Activated B cell treated with CpG ODN at 0.5 μM for 24 hours (primary cell): ENCODE measurements around the gene PTGDR2. TPM values are rescaled to one million over a fixed set of nuclear protein-coding genes. Genes with fewer than 3 reads are reported as not detected.

Experiments used
- ATAC-seq: fragments of 200-7000 bp; cut with Tn5 transposase; one replicate; pipeline ENCODE4 v1.10.0; 2021; ENCODE audit warnings: low read depth, mild to moderate bottlenecking, moderate library complexity
- CTCF ChIA-PET: fragments of 350-600 bp; sonication (Branson Sonifier 250); formaldehyde crosslinking; loops from one replicate; lab custom pipeline; 2021; ENCODE audit warnings: antibody characterized with exemption; lab: Charles Lee
- POLR2A ChIA-PET: fragments of 350-600 bp; sonication (Branson Sonifier 250); formaldehyde crosslinking; loops from one replicate; lab custom pipeline; 2021; ENCODE audit warnings: antibody characterized with exemption; lab: Charles Lee
- DNase-seq: peaks from one replicate; pipeline ENCODE4 v3.0.0; 2022
- H3K27ac Mint-ChIP-seq: one replicate; pipeline ENCODE4 v1.8.0; 2020; ENCODE audit warnings: mixed read lengths
- H3K27me3 Mint-ChIP-seq: one replicate; pipeline ENCODE4 v1.8.0; 2021; ENCODE audit warnings: mixed read lengths
- H3K36me3 Mint-ChIP-seq: one replicate; pipeline ENCODE4 v1.8.0; 2021; ENCODE audit warnings: low read depth, mixed read lengths
- H3K4me1 Mint-ChIP-seq: one replicate; pipeline ENCODE4 v1.8.0; 2021; ENCODE audit warnings: mixed read lengths
- H3K4me3 Mint-ChIP-seq: one replicate; pipeline ENCODE4 v1.8.0; 2020; ENCODE audit warnings: mild to moderate bottlenecking, mixed read lengths
- H3K9me3 Mint-ChIP-seq: one replicate; pipeline ENCODE4 v1.8.0; 2020; ENCODE audit warnings: mixed read lengths
- CTCF ChIP-seq: fragments of 200-600 bp; IDR thresholded peaks from one replicate; pipeline ENCODE4 v1.8.0; 2022; ENCODE audit warnings: antibody characterized with exemption, mild to moderate bottlenecking
- intact Hi-C: fragments of 100-400 bp; cut with micrococcal nuclease; formaldehyde crosslinking; loops from one replicate; pipeline ENCODE4 v1.15.1; 2024
- total RNA-seq: library from RNA; stranded (reverse); gene quantifications from 2 replicates; pipeline ENCODE4 v1.2.3, GENCODE V29; 2022

PTGDR2 gene
- total RNA-seq, 1 donor from 2014 or later: not detected

GRCh38 chr11:60874421-60875365 lies 18.9 kb upstream of the PTGDR2 start:
- Mint-ChIP-seq H3K4me3 (no peak overlapping the region), H3K9me3 (no peaks in the 10 kb centered on the region), H3K36me3 (peaks cover 23% of the 10 kb centered on the region), H3K27me3 (no peaks in the 10 kb centered on the region), H3K27ac (no peak overlapping the region), H3K4me1 (no peaks in the 10 kb centered on the region)
- intact Hi-C loops: no loop called here
- CTCF ChIA-PET: no interaction called here
- POLR2A ChIA-PET: no interaction called here
- no peak for ATAC-seq
- no peak for TF ChIP-seq CTCF
- no peak for DNase-seq

GRCh38 chr11:60873533-60873932 lies 17.8 kb upstream of the PTGDR2 start:
- no peaks in the 10 kb centered on the region for H3K9me3 Mint-ChIP-seq
- intact Hi-C loops: no loop called here
- CTCF ChIA-PET: no interaction called here
- H3K36me3 Mint-ChIP-seq: peaks cover 12% of the 10 kb centered on the region
- DNase-seq: no peak
- no peak overlapping the region for H3K27ac Mint-ChIP-seq
- TF ChIP-seq CTCF: no peak
- no peak overlapping the region for H3K4me3 Mint-ChIP-seq
- POLR2A ChIA-PET: no interaction called here
- H3K4me1 Mint-ChIP-seq: no peaks in the 10 kb centered on the region
- ATAC-seq: no peak
- no peaks in the 10 kb centered on the region for H3K27me3 Mint-ChIP-seq

GRCh38 chr11:60872961-60873524 lies 17.3 kb upstream of the PTGDR2 start:
- POLR2A ChIA-PET: no interaction called here
- Mint-ChIP-seq H3K4me1 (no peaks in the 10 kb centered on the region), H3K27me3 (no peaks in the 10 kb centered on the region), H3K9me3 (no peaks in the 10 kb centered on the region), H3K36me3 (peaks cover 8% of the 10 kb centered on the region), H3K27ac (no peak overlapping the region), H3K4me3 (no peak overlapping the region)
- DNase-seq (no peak), ATAC-seq (no peak)
- intact Hi-C loops: no loop called here
- TF ChIP-seq CTCF: no peak
- CTCF ChIA-PET: no interaction called here

- POLR2A ChIA-PET: no interaction called here
- no peaks in the 10 kb centered on the region for H3K27me3 Mint-ChIP-seq
- no peak overlapping the region for H3K4me3 Mint-ChIP-seq
- intact Hi-C loops: no loop called here
- H3K4me1 Mint-ChIP-seq: no peaks in the 10 kb centered on the region
- no peak for TF ChIP-seq CTCF
- CTCF ChIA-PET: no interaction called here
- no peak overlapping the region for H3K27ac Mint-ChIP-seq
- H3K9me3 Mint-ChIP-seq: no peaks in the 10 kb centered on the region
- DNase-seq: no peak
- peaks cover 1% of the 10 kb centered on the region for H3K36me3 Mint-ChIP-seq
- ATAC-seq: no peak
Measured at GRCh38 chr11:60872124-60872960, 16.6 kb upstream of the PTGDR2 start.
